Sigmoid colon (tissue), 4 donors: ENCODE measurements around the gene DHX16.

ENCODE experiments used
- CTCF ChIP-seq, 4 experiments: fragments of 450-650 bp in 3 of 4; fragments of 200-600 bp in 1 of 4; IDR thresholded peaks; one replicate each; pipeline ENCODE4 v1.5.1; 2016 to 2019; ENCODE audit warnings: antibody characterized with exemption in 4 of 4, mild to moderate bottlenecking in 3 of 4, moderate library complexity in 2 of 4
- POLR2A ChIP-seq, 2 donors: fragments of 450-650 bp; IDR thresholded peaks; one replicate each; pipeline ENCODE4 v1.6.1; 2016; ENCODE audit warnings: antibody characterized with exemption in 2 of 2, mild to moderate bottlenecking in 2 of 2, moderate library complexity in 2 of 2
- POLR2AphosphoS5 ChIP-seq, 4 donors: sonication (generic); formaldehyde crosslinking; IDR thresholded peaks; one replicate each; pipeline ENCODE4 v1.6.1; 2017; ENCODE audit warnings: antibody characterized with exemption in 4 of 4

DNA sequence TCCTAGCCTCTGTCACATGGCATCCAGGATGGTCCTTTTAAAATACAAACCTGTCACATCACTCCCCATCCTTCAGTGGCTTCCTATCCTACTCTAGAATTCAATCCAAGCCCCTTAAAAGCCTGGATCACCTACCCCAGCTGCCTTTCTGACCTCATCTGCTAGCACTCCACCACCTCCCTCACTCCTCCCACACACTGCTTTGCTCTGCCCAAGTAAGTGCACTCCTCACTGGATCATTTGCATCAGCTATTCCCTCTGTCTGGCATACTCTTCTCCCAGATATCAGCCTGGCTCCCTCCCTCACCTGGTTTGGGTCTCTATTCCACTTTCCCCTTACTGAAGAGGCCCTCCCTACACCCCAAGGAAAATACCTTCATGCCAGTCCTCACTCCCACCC is 15.4 kb downstream of the DHX16 start:
- no peak for TF ChIP-seq CTCF (IDR thresholded peaks at IDR 0.05)
- TF ChIP-seq POLR2AphosphoS5 (IDR thresholded peaks at IDR 0.05), result no peak
- no peak for TF ChIP-seq POLR2A (IDR thresholded peaks at IDR 0.05)
